Heart left ventricle (tissue), 16 donors: ENCODE measurements around the gene GAD2. TPM values are rescaled to one million over a fixed set of nuclear protein-coding genes. Genes with fewer than 3 reads are reported as not detected.

ENCODE experiments used
- ATAC-seq, 4 donors: fragments of 200-7000 bp; cut with Tn5 transposase; one replicate each; pipeline ENCODE4 v1.9.1; 2020 to 2022; ENCODE audit warnings: moderate library complexity in 4 of 4, mild to moderate bottlenecking in 3 of 4, moderate number of reproducible peaks in 1 of 4
- DNase-seq, 5 donors: peaks; one replicate each; pipeline ENCODE4 v3.0.0-alpha.2; 2020
- H3K27ac ChIP-seq, 12 donors: fragments of 200-600 bp; sonication (generic) in 4 of 12; one replicate each; pipeline versions ENCODE4 v1.5.0 to v1.8.0; 2016 to 2022; ENCODE audit warnings: mild to moderate bottlenecking in 2 of 12
- H3K27me3 ChIP-seq, 9 donors: fragments of 200-600 bp; sonication (generic) in 2 of 9; one replicate each; pipeline versions ENCODE4 v1.5.1 to v1.8.0; 2016 to 2022; ENCODE audit warnings: mild to moderate bottlenecking in 3 of 9
- H3K36me3 ChIP-seq, 9 donors: fragments of 200-600 bp; sonication (generic) in 2 of 9; one replicate each; pipeline versions ENCODE4 v1.5.0 to v1.8.0; 2018 to 2022; ENCODE audit warnings: mild to moderate bottlenecking in 2 of 9
- H3K4me1 ChIP-seq, 12 donors: fragments of 200-600 bp; sonication (generic) in 4 of 12; one replicate each; pipeline versions ENCODE4 v1.5.0 to v1.8.0; 2016 to 2022; ENCODE audit warnings: mild to moderate bottlenecking in 3 of 12
- H3K4me3 ChIP-seq, 12 donors: fragments of 200-600 bp; sonication (generic) in 4 of 12; one replicate each; pipeline versions ENCODE4 v1.5.0 to v1.8.0; 2017 to 2022; ENCODE audit warnings: mild to moderate bottlenecking in 9 of 12, moderate library complexity in 4 of 12
- H3K9me3 ChIP-seq, 12 donors: fragments of 200-600 bp; sonication (generic) in 4 of 12; one replicate each; pipeline versions ENCODE4 v1.5.0 to v1.8.0; 2016 to 2022; ENCODE audit warnings: mild to moderate bottlenecking in 1 of 12
- CTCF ChIP-seq, 12 donors: fragments of 200-600 bp; sonication (generic) in 4 of 12; IDR thresholded peaks; one replicate each; pipeline versions ENCODE4 v1.5.0 to v1.8.0; 2018 to 2022; ENCODE audit warnings: antibody characterized with exemption in 12 of 12, mild to moderate bottlenecking in 5 of 12
- POLR2A ChIP-seq, 2 donors: fragments of 450-650 bp; IDR thresholded peaks; one replicate each; pipeline ENCODE4 v1.6.1; 2017; ENCODE audit warnings: antibody characterized with exemption in 2 of 2, mild to moderate bottlenecking in 2 of 2, moderate library complexity in 2 of 2
- WGBS, 4 donors: extraction: QIAGEN DNeasy Blood & Tissue Kit in 2 of 4; methylation state at CpG; one replicate each; pipeline versions ENCODE4 v1.1.5 to v1.1.7; 2013 to 2018; 5-methylcytosine and 5-hydroxymethylcytosine counted together
- intact Hi-C, 10 donors: fragments of 100-400 bp; cut with DNase I; formaldehyde crosslinking; loops; one replicate each; pipeline versions ENCODE4 v1.11.1 to v1.14.2; 2022
- polyA plus RNA-seq, 2 donors: library from polyadenylated mRNA; stranded (reverse); fragments of 200-250 nt; gene quantifications; one replicate each; pipeline ENCODE4 v1.2.3, GENCODE V29; 2013
- total RNA-seq, 9 donors: library from RNA; depleted of rRNA in 2 of 9; stranded (reverse); fragments of >200 nt in 2 of 9; fragmentation: NEBNext Ultra II Directional in 3 of 9; extraction: Animal tissue kit (Norgen Biotek cat#: 25700) in 3 of 9; gene quantifications; one replicate each; pipeline versions ENCODE4 v1.1.0 to v1.2.4, GENCODE V29; 2016 to 2023
- donor health status: ischemic (EF 13 %, LVEDD 7.1; RV severe dilation, severe dysfunction).
- donor health status: healthy with polysubstance abuse.
- donor health status: DM: no; HTN: yes; CAD: no.
- donor health status: DM: no; HTN: no; CAD: no.
- donor health status: ischemic (EF 25% LVEDD 6.9; RV normal size, moderate dysfunction).
- donor health status: ischemic (EF 25% LVEDD 5.7; RV mildly dilated, moderate dysfunction).
- donor health status: healthy.
- donor health status: DM: yes; HTN: yes; CAD: no.
- donor health status: ischemic (EF 35%, LVEDD 5.7; RV mildly dilated, moderate dysfunction).
- donor health status: nonischemic (EF 11% LVEDD 7.7; RV severe dilation, severe dysfunction).
- donor health status: DM: yes; HTN: yes; CAD: no.
- donor health status: PGD.
- donor health status: ischemic (EF 29% LVEDD 5.4; RV normal size, mild dysfunction).
- donor health status: nonischemic (EF 23%, LVEDD 6.1; RV moderate dilation, normal function).

The GAD2 gene
- total and polyA plus RNA-seq, 11 donors: not detected

GRCh38 chr10:26232174-26232573 is 15.6 kb downstream of the GAD2 start:
- intact Hi-C loops: loop anchor here in 1 of 10 donors (10.0 kb wide), 1 partner anchor 57 kb away; no protein-coding TSS in a partner anchor
- no peak for ATAC-seq
- 82 to 93% (median 88%) methylated on average over 5 of the region's 5 CpGs for WGBS, 4 donors

GRCh38 chr10:26235761-26236160 is 19.2 kb downstream of the GAD2 start:
- Histone ChIP-seq H3K27ac (no peak overlapping the region), H3K4me1 (no peaks in the 10 kb centered on the region), H3K9me3 (no peaks in the 10 kb centered on the region), H3K36me3 (no peaks in the 10 kb centered on the region), H3K27me3 (peaks cover 0 to 4% (median 0%) of the 10 kb centered on the region in 9 donors), H3K4me3 (no peak overlapping the region)
- intact Hi-C loops: loop anchor here in 1 of 10 donors (10.0 kb wide), 1 partner anchor 61 kb away; no protein-coding TSS in a partner anchor
- TF ChIP-seq CTCF (IDR thresholded peaks at IDR 0.05): no peak
- ATAC-seq (no peak), DNase-seq (no peak)
- WGBS, 4 donors: 78 to 88% (median 83%) methylated on average over 6 of the region's 6 CpGs

More at GRCh38 chr10:26232174-26232573, 15.6 kb downstream of the GAD2 start:
- TF ChIP-seq CTCF (IDR thresholded peaks at IDR 0.05): no peak
- TF ChIP-seq POLR2A (IDR thresholded peaks at IDR 0.05): no peak
- Histone ChIP-seq H3K9me3 (no peaks in the 10 kb centered on the region), H3K27ac (no peak overlapping the region), H3K4me1 (no peaks in the 10 kb centered on the region), H3K27me3 (peaks cover 0 to 9% (median 0%) of the 10 kb centered on the region in 9 donors), H3K36me3 (no peaks in the 10 kb centered on the region), H3K4me3 (no peak overlapping the region)
- DNase-seq: no peak

- H3K4me3 ChIP-seq: no peak overlapping the region
- no peak for ATAC-seq
- TF ChIP-seq POLR2A (IDR thresholded peaks at IDR 0.05): no peak
- no peak for TF ChIP-seq CTCF (IDR thresholded peaks at IDR 0.05)
- H3K36me3 ChIP-seq: no peaks in the 10 kb centered on the region
- DNase-seq: no peak
- WGBS, 4 donors: 37 to 60% (median 53%) methylated on average over 2 of the region's 2 CpGs
- intact Hi-C loops: loop anchor here in 1 of 10 donors (10.0 kb wide), 1 partner anchor 64 kb away; no protein-coding TSS in a partner anchor
- no peaks in the 10 kb centered on the region for H3K4me1 ChIP-seq
- H3K27ac ChIP-seq: no peak overlapping the region
- H3K27me3 ChIP-seq: peaks cover 0 to 4% (median 0%) of the 10 kb centered on the region in 9 donors
- H3K9me3 ChIP-seq: no peaks in the 10 kb centered on the region
Observed at GRCh38 chr10:26238378-26238777, 21.8 kb downstream of the GAD2 start.

GRCh38 chr10:26242706-26243350 is 26.3 kb downstream of the GAD2 start:
- Histone ChIP-seq H3K9me3 (no peaks in the 10 kb centered on the region), H3K27me3 (peaks cover 0 to 4% (median 0%) of the 10 kb centered on the region in 9 donors), H3K36me3 (no peaks in the 10 kb centered on the region), H3K4me3 (no peak overlapping the region), H3K4me1 (no peaks in the 10 kb centered on the region), H3K27ac (no peak overlapping the region)
- WGBS, 4 donors: 53 to 57% (median 55%) methylated on average over 5 of the region's 5 CpGs
- DNase-seq (no peak), ATAC-seq (no peak)
- TF ChIP-seq POLR2A (IDR thresholded peaks at IDR 0.05) (no peak), CTCF (IDR thresholded peaks at IDR 0.05) (no peak)
- intact Hi-C loops: no loop called here
